Measurements from ENCODE around the gene BMP7.

BMP7 gene

DNA sequence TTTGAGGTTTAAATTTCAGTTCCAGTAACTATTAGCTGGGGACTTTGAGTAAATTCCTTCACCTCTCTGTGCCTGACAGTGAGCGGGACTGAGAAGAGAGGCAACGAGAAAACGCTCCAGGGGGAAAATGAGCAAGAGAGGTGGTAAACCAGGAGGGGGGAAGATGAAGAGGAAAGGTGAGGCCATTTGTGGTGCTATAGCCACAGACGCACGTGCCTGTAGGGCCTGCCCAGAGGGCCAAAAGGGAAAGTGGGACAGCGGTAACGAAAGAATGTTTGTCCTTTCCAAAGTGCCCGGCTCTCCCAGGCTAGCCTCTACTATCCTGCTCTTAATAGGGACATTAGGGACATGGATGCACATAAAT, 99.2 kb downstream of the BMP7 start:
- H3K4me3 ChIP-seq (ENCODE audit: low read depth, low read length), result no peak overlapping the region
- no peak for DNase-seq (ENCODE audit: low read depth)
- TF ChIP-seq, protein P1, sequence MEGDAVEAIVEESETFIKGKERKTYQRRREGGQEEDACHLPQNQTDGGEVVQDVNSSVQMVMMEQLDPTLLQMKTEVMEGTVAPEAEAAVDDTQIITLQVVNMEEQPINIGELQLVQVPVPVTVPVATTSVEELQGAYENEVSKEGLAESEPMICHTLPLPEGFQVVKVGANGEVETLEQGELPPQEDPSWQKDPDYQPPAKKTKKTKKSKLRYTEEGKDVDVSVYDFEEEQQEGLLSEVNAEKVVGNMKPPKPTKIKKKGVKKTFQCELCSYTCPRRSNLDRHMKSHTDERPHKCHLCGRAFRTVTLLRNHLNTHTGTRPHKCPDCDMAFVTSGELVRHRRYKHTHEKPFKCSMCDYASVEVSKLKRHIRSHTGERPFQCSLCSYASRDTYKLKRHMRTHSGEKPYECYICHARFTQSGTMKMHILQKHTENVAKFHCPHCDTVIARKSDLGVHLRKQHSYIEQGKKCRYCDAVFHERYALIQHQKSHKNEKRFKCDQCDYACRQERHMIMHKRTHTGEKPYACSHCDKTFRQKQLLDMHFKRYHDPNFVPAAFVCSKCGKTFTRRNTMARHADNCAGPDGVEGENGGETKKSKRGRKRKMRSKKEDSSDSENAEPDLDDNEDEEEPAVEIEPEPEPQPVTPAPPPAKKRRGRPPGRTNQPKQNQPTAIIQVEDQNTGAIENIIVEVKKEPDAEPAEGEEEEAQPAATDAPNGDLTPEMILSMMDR (IDR thresholded peaks at IDR 0.05; ENCODE audit: low read depth, low read length, missing control alignments), result no peak

DNA sequence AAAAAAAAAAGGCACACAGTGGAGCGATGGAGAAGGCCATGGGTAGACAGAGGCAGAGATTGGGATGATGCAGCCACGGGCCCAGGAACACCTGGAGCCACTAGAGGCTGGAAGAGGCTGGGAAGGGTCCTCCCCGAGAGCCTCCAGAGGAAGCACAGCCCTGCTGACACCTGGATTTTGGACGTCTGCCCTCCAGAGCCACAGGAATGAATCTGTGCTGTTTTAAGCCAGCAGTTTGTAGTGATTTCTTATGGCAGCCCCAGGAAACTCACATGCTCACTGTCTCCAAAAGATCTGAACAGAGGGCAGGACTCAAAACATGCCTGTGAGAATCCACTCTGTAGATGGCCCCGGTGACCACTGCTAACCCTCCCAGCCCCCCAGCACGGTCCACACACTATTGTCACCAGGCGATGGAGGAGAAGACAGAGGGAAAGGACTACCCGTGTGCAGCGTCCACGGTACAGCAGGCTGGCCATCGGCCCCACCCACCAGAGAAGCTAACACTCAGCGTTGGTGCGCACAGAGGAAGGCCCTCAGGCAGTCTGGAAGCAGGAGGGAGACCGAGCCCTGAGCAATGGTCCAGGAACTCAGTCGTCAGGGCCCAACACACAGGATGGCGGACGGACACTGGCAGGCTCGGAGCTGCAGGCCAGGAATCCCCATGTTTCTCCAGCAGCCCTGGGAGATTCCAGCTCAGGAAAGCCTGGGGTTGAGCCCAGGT, 99.7 kb downstream of the BMP7 start:
- H3K4me3 ChIP-seq (ENCODE audit: low read depth, low read length), result no peak overlapping the region
- DNase-seq (ENCODE audit: low read depth), result no peak
- TF ChIP-seq, protein P1 (IDR thresholded peaks at IDR 0.05; ENCODE audit: low read depth, low read length, missing control alignments), result no peak

DNA sequence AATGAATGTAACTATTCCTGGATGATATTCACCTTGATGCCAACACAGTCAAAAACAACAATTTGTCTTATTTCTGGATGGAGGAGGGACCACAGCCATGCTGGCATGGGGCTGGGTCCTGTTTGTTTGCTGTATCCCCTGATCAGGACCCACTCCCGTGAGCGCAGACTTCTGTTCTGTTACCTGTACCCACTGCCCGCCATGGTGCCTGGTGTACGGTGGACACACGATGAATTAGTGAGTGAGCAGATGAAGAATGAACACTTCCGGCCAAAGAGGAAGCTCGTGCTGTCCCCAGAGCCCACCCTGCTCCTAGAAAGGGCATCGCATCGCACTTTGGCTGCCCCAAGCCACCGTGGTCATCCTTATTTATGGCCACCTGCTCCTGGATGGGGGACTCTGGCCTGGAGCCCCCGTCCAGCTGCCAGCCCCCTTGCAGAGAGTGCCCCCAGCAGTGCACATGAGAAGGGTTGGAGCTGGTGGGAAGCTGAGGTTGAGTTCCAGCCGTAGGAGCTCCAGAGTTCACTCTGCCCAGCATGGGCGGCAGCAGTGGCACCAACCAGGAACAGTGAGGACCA, 100.9 kb downstream of the BMP7 start:
- TF ChIP-seq, protein P1 (IDR thresholded peaks at IDR 0.05; ENCODE audit: low read depth, low read length, missing control alignments), result no peak
- no peak for DNase-seq (ENCODE audit: low read depth)
- no peak overlapping the region for H3K4me3 ChIP-seq (ENCODE audit: low read depth, low read length)

DNA sequence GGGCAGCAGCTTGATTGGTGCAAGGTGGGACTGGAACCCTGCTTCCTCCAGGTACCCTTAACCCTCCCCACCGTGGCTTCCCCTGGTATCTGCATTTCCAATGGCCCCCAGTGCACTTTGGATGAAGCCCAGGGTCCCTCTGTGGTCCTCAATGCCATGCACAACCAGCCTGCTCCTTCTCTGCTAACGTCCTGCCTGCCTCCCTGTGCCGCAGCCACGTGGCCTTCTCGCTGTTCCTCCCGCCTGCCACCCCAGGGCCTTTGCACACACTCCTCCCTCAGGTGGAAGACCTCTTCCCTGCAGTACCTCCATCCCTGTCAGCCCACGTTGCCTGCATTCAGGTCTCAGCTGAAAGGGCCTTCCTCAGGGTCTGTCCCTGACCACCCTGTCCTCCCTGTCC, 101.6 kb downstream of the BMP7 start:
- DNase-seq (ENCODE audit: low read depth), result no peak
- no peak overlapping the region for H3K4me3 ChIP-seq (ENCODE audit: low read depth, low read length)
- TF ChIP-seq, protein P1 (IDR thresholded peaks at IDR 0.05; ENCODE audit: low read depth, low read length, missing control alignments), result no peak

DNA sequence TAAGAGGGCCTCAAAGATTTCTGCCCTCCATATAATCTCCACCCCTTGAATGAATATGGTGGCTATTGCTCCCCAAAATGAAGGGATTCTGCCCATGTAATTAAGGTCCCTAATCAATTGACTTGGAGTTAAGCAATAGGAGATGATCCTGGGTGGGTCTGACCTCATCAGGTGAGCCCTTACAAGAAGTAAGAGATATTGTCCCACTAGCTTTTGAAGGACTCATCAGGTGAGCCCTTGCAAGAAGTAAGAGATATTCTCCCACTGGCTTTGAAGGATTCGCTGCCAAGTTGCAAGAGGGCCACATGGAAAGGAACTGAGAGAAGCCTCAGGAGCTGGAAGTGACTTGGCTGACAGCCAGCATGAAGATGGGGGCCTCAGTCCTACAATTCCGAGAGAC, 103.4 kb downstream of the BMP7 start:
- H3K4me3 ChIP-seq (ENCODE audit: low read depth, low read length), result no peak overlapping the region
- DNase-seq (ENCODE audit: low read depth), result no peak
- TF ChIP-seq, protein P1 (IDR thresholded peaks at IDR 0.05; ENCODE audit: low read depth, low read length, missing control alignments), result no peak

DNA sequence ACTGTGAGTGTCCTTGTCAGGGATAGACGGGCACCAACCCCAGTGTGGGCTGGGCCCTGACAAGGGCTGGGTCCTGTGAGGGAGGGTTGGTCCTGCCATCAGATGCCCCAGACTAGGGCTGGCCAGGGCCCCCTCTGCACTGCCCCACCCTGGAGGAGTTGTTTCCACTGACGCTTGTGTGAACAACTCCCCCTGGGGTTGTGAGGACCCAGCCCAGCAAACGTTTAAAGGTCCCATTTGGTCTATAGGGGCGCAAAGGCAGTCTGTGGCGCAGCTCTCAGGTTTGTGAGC, 104.1 kb downstream of the BMP7 start:
- DNase-seq (ENCODE audit: low read depth), result no peak
- H3K4me3 ChIP-seq (ENCODE audit: low read depth, low read length), result no peak overlapping the region
- TF ChIP-seq, protein P1 (IDR thresholded peaks at IDR 0.05; ENCODE audit: low read depth, low read length, missing control alignments), result no peak
